ENCODE results near the gene STAC3.

Gene STAC3

DNA sequence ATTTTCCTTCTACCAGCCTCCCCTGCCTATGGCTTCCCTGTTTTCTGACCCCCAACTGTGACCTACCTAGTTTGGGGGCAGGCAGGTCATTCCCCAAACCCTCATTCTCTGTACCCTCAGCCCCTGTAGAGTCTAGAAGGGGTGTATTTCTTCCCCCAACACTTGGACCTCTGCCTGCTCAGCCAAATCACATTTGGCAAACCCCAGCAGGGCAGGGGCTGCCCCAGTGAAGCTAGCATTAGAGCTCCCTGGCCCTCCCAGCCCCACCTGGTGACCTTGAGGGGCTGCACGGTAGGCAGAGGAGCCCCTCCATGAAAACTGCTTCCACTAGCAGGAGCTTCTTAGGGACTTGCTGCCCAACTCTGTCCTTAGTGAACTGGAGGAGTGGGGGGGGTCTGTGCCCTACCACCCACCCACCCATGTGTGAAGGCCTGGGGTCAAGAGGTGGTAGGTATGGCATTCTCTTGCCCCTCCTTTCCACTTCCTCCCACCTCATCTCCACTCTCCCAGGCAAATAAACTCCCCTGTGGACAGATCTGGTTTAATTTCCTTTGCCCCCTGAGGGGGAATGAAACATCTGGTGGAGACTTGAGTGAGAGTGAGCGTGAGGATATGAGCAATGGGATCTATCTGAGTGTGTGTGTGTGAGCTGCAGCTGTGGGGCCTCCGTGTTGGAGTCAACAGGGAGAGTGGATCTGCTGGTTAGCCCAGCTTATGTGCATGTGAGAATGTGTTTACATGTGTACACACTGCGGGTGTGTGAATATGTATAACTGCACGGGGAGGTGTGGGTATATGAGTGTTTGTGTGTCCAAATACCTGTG lies 32.7 kb downstream of the STAC3 start:
- Histone ChIP-seq H3K9me3 (no peaks in the 10 kb centered on the region), H3K27me3 (peaks cover 88% of the 10 kb centered on the region), H3K36me3 (no peaks in the 10 kb centered on the region), H3K4me1 (no peaks in the 10 kb centered on the region; the same call in 1 of the 2 replicates), H3K4me3 (ENCODE audit: low read depth, low read length) (peak overlapping the region; percentile 45)
- TF ChIP-seq, protein P1, sequence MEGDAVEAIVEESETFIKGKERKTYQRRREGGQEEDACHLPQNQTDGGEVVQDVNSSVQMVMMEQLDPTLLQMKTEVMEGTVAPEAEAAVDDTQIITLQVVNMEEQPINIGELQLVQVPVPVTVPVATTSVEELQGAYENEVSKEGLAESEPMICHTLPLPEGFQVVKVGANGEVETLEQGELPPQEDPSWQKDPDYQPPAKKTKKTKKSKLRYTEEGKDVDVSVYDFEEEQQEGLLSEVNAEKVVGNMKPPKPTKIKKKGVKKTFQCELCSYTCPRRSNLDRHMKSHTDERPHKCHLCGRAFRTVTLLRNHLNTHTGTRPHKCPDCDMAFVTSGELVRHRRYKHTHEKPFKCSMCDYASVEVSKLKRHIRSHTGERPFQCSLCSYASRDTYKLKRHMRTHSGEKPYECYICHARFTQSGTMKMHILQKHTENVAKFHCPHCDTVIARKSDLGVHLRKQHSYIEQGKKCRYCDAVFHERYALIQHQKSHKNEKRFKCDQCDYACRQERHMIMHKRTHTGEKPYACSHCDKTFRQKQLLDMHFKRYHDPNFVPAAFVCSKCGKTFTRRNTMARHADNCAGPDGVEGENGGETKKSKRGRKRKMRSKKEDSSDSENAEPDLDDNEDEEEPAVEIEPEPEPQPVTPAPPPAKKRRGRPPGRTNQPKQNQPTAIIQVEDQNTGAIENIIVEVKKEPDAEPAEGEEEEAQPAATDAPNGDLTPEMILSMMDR (IDR thresholded peaks at IDR 0.05; ENCODE audit: low read depth, low read length): no peak
- DNase-seq: no peak

DNA sequence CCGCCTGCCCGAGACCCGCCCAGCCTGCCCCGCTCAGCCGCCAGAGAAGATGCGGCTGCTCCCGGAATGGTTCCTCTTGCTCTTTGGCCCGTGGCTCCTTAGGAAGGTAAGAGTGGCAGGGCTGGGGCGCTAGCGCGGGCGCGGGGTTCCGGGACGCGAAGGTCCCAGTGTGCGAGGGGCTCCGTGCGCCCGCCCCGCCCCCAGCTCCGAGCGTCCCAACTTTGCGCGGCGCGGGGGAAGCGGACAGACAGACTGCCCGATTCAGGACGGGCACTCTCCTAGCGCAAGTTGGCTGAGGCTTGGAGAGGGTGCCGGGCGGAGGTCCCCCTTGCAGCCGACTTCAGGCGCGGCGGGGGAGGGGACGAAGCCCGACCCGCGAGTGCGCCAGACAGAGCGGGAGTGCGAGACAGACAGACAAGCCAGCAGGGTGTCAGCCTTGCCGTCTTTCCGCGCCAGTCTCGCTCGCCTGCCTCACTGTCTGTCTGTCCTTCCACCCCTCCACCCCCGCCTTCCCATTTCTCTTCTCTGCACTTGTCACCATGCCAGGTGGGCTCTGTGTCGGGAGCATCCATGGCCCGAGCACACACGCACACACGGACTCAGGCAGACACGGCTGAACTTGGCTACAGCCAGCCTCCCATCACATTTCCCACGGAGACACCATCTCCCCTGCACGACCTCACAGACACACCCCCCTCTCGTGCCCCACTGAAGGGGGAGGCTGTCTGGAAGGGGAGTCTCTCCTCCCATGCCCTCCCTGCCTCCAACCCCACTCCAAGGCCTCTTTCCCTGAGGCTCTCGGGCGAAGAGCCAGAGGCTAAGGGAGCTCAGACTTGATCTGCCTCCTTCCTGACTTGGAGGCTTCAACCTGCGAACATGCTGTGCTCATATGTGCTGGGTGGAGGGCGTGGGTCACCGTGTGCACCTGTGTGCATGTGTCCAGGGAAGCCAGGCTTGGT lies 33.8 kb downstream of the STAC3 start:
- no peak for DNase-seq
- Histone ChIP-seq H3K27me3 (peaks cover 85% of the 10 kb centered on the region), H3K9me3 (no peaks in the 10 kb centered on the region), H3K4me3 (ENCODE audit: low read depth, low read length) (peak overlapping the region; percentile 45), H3K36me3 (no peaks in the 10 kb centered on the region), H3K4me1 (no peaks in the 10 kb centered on the region; the same call in 1 of the 2 replicates)
- TF ChIP-seq, protein P1 (IDR thresholded peaks at IDR 0.05; ENCODE audit: low read depth, low read length): no peak

DNA sequence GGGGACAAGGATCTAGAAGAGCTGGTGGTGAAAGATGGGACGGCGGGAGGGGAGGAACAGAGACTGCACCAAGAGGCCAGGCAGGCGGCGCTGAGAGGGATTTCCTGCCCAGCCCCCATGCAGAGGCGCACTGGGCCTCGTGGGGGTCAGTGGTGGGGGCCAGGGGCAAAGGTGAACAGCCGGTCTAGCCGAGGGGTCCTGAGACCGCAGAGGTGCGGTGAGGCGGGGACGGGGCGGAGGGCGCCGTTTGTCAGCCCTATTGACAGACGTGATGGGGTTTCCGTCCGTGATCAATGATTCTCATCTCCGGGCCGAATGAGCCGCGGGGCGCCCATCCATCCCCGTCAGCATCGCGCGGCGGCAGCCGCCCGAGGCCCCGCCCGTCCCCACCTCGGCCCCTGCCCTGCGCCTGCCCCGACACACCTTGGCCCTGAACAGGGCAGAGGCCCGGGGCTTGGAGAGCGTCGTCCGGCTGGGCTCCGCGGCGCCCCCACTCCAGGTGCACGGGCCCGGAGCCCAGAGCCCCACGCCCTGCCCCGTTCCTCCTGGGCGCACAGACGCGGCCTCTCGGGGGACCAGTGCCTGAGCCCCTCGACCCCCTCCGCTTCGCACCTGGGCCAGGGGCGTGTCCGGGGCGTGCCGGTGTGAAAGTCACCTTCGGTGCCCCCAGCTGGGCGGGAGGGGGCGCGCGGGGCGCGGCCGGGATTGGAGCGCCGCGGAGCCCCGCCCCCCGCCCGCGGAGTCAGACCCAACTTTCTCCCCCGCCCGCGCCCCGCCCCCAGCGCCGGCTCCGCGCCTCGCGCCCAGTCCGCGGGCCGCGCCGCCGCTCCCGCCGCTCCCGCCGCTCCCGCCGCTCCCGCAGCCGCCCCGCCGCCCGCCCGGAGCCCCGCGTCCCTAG lies 34.7 kb downstream of the STAC3 start, which contains the start of gene NXPH4:
Gene NXPH4, plus strand, starts transcription at position 781 of the 898 bp plus-strand sequence. CDS start 176 bp downstream, outside the sequence.
- TF ChIP-seq, protein P1 (IDR thresholded peaks at IDR 0.05; ENCODE audit: low read depth, low read length): no peak
- DNase-seq: peak; percentile 43
- no peaks in the 10 kb centered on the region; the same call in 1 of the 2 replicates for H3K4me1 ChIP-seq

DNA sequence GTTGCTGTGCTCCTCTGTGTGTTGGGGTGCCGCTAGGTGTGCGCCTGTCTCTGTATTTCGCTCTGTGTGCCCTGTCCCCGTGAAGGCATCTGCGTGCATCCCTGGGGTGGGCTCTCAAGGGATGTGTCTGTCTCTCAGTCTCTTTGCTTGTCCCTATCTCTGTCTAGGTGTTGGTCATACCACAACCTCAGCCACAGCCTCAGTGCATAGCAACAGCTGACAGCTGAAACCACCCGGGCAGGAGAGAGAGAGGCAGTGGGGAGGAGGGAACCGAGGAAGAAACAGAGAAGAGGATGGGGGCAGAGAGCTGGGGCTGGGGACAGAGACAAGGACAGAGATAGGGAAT lies 35.3 kb downstream of the STAC3 start:
- no peak for DNase-seq
- TF ChIP-seq, protein P1 (IDR thresholded peaks at IDR 0.05; ENCODE audit: low read depth, low read length): no peak
- H3K4me1 ChIP-seq: no peaks in the 10 kb centered on the region; the same call in 1 of the 2 replicates
- peaks cover 71% of the 10 kb centered on the region for H3K27me3 ChIP-seq
- H3K4me3 ChIP-seq (ENCODE audit: low read depth, low read length): no peak overlapping the region
- no peaks in the 10 kb centered on the region for H3K9me3 ChIP-seq
- no peaks in the 10 kb centered on the region for H3K36me3 ChIP-seq

More for the DNA sequence above, 34.7 kb downstream of the STAC3 start, which contains the start of gene NXPH4:
- Histone ChIP-seq H3K36me3 (no peaks in the 10 kb centered on the region), H3K27me3 (peaks cover 77% of the 10 kb centered on the region), H3K9me3 (no peaks in the 10 kb centered on the region), H3K4me3 (ENCODE audit: low read depth, low read length) (peak within 1 kb of the TSS; percentile 45)

DNA sequence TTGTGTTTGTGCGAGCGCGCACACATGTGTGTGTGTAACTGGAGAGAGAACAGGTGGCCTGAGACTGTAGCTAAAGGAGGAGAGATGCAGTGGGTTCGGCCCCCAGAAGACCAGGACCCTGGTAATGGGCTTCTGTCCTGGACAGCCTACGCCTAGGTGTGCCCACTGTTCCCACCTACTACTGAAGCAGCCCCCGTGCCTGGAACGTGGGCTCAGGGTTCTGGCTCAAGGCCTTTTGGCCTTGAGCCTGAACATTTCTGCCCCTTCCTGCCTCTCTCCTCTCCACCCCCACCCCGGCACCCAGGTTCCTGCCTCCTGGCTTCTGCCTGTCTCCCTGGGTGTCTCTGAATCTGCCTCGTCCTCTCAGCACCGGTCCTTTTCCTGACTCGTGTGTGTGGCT lies 35.9 kb downstream of the STAC3 start:
- DNase-seq: no peak
- Histone ChIP-seq H3K27me3 (peaks cover 66% of the 10 kb centered on the region), H3K36me3 (no peaks in the 10 kb centered on the region), H3K4me1 (no peaks in the 10 kb centered on the region; the same call in 1 of the 2 replicates), H3K9me3 (no peaks in the 10 kb centered on the region), H3K4me3 (ENCODE audit: low read depth, low read length) (no peak overlapping the region)
- TF ChIP-seq, protein P1 (IDR thresholded peaks at IDR 0.05; ENCODE audit: low read depth, low read length): no peak
